KOPT-K1 (cell line): Measurements from ENCODE around the gene SH3GLB1.

Experiments
- H3K27ac ChIP-seq: fragments of 200-600 bp; sonication (generic); 2 replicates; pipeline ENCODE4 v1.5.1; 2016; ENCODE audit warnings: antibody characterized with exemption, mild to moderate bottlenecking, low read depth, low read length; ENCODE audit not compliant: poor library complexity, severe bottlenecking
- H3K36me3 ChIP-seq: fragments of 200-600 bp; sonication (generic); 2 replicates; pipeline ENCODE4 v1.5.1; 2017; ENCODE audit warnings: antibody characterized with exemption, mild to moderate bottlenecking, low read length, moderate library complexity; ENCODE audit not compliant: insufficient read depth
- H3K9me3 ChIP-seq: fragments of 200-600 bp; sonication (generic); 2 replicates; pipeline ENCODE4 v1.5.1; 2017; ENCODE audit warnings: antibody characterized with exemption, low read length, mild to moderate bottlenecking; ENCODE audit not compliant: insufficient read depth, poor library complexity, severe bottlenecking

SH3GLB1 gene

DNA sequence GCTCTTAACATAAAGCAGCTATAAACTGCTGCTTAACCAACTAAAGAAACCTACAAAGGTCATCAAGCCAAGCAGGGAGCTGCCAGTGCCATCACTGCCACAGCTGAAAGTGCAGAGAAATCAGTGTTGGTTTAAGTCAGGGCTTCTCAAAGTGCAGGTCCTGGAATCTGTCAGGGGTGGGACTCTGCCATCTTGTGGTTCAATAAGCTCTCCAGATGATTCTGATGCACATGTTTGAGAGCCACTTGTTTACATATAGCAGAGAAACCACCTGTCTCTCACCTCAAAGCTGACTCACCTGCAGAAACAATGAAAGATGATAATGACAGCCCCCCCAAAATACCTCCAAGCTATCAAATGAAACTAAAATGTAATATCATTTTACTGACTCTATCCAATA lies 49.3 kb downstream of the SH3GLB1 start:
- no peaks in the 10 kb centered on the region for H3K36me3 ChIP-seq
- H3K9me3 ChIP-seq, result no peaks in the 10 kb centered on the region
- H3K27ac ChIP-seq, result no peak overlapping the region

DNA sequence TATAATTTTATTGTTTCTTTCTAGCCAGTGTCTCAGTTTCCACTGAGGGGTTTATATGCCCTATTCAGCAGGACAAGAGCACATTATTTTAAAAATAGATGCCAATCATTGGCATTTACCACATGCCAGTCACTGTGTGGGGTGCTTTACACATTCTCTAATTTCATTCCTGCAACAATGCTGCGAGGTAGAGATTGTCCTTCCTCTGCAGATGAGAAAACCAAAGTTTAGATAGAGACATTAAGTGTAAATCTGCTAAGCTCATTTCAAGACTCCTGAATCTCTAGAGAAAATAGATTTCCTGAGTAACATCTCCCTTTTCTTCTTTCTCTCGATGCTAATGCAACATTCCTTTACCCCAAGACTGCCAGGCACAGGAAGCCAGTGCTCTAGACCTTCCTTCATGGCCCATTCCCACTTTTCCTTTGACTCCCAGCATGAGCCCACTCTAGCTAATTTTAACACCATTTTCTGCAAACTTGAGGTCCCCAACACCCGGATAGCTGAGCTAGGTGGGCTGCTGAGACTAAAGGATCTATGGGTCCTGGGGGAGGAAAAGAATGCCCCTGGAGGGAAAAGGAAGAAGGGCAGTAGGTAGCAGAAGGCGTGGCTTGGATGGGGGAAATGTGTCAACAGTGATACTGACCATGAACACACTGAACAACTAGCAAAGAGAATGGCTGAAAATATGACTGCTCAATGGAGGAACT lies 50.0 kb downstream of the SH3GLB1 start:
- Histone ChIP-seq H3K9me3 (no peaks in the 10 kb centered on the region), H3K36me3 (no peaks in the 10 kb centered on the region), H3K27ac (no peak overlapping the region)

DNA sequence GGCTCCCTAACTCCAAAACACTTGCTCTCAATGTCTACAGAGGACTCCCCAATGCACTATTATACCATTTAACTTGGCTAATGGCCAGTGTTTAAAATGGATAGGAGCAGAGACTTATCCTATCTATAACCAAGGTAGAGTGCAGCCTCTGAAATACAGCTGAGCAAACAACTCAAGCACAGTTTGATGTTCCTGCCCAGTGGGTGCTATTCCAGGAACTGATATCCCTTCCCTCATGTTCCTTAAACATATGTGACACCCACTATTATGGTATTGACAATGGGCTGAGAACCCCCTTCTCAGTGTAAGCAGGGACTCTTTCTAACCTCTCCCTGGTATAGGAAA lies 51.7 kb downstream of the SH3GLB1 start:
- H3K27ac ChIP-seq, result no peak overlapping the region
- no peaks in the 10 kb centered on the region for H3K9me3 ChIP-seq
- H3K36me3 ChIP-seq, result no peaks in the 10 kb centered on the region

DNA sequence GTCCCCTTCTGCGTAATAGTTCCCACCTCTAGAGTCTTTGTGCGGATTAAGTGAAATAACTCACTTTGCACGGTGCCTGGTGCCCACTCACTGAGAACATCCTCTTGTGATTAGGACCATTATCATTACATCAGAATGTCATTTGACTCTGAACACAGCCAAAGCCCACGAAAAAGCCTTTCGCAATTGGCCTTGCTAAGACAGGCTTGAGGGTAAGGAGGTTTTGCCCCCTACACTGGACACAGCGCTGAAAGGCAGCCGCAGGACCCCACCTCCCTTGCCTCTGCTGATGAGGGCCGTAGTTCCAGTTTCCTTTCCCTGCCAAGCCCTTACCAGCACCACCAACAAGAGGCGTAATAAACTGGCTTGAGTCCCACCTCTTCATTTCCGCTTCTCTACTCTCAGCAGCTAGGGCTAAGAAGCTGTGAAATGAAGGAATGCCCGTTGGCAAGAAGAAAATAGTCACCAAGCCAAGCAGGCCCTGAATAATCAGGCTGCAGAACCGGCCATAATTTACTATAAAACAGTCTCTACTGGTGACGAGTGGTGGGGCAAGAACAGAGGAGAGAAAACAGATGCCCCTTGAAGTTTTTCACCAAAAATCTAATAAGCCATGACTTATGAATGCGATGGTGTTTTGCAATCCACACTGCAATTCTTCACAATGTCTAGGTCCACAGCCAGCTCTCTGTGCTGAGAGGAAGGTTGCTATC lies 53.1 kb downstream of the SH3GLB1 start:
- Histone ChIP-seq H3K27ac (no peak overlapping the region), H3K36me3 (no peaks in the 10 kb centered on the region), H3K9me3 (no peaks in the 10 kb centered on the region)

DNA sequence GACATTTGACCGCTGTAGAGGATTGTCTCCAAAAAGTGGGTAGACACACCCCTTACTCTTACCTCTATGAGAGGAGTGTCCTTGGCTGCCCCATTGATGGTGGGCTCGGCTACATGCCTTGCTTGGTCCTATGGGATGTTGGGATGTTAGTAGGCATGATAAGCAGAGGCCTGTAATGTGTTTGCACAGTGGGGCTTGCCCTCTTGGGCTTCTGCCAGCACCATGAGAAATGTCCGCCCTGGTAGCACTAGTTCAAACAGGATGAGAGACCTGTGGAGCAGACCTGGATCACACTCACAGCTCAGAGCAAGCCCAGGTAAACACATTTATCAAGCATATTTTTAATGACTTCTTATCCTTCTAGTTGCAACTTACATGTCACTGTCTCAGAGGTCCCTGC lies 54.2 kb downstream of the SH3GLB1 start:
- Histone ChIP-seq H3K9me3 (no peaks in the 10 kb centered on the region), H3K27ac (no peak overlapping the region), H3K36me3 (no peaks in the 10 kb centered on the region)

DNA sequence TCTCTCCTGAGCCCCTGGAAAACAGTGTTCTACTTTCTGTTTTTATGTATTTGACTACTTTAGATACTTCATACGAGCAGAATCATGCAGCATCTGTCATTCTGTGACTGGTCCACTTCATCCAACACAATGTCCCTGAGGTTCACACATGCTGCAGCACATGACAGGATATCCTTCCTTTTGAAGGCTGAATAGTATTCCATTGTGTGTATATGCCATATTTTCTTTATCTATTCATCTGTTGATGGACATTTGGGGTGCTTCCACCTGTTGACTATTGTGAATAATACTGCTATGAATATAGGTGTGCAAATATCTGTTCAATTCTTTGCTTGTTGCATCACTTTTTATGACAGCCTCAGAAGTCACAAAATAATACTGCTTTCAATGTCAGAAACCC lies 55.8 kb downstream of the SH3GLB1 start:
- no peaks in the 10 kb centered on the region for H3K9me3 ChIP-seq
- H3K27ac ChIP-seq, result no peak overlapping the region
- H3K36me3 ChIP-seq, result no peaks in the 10 kb centered on the region

DNA sequence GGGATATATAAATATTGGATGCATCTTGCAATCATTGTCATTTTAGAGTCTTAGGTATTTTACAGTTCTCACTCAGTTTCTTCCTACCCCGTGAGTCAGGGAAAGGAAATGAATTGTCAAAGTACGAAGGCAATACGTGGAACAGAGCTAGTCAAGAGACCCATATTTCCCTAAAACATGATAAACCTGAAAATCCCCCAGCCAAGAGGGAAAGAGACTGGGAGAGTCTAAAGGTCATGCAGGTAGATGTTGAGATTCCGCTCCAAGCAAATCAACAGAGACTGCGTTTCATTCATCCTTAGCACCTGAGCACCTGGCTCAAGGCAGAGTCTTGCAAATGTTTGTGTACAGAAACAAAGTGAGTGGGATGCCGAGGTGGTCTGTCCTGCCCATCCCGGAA lies 58.0 kb downstream of the SH3GLB1 start:
- Histone ChIP-seq H3K27ac (no peak overlapping the region), H3K9me3 (no peaks in the 10 kb centered on the region), H3K36me3 (no peaks in the 10 kb centered on the region)

DNA sequence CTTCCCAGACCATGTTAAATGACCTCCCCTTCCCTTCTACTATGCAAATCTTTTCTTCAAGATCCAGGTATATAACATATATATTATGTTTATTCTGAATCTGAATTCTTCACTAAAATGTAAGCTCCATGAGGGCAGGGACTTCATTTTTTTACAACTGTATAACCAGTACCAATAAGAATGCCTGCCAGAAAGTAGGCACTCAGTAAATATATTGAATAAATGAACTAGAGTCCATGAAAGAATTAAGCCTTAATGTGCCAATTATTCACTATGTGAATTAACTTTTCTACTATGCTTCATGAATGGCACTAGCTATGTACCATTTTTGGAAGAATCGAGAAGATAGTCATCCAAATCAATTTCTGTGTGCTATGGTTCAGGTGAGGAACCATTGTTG lies 60.1 kb downstream of the SH3GLB1 start:
- Histone ChIP-seq H3K27ac (no peak overlapping the region), H3K36me3 (no peaks in the 10 kb centered on the region), H3K9me3 (no peaks in the 10 kb centered on the region)

DNA sequence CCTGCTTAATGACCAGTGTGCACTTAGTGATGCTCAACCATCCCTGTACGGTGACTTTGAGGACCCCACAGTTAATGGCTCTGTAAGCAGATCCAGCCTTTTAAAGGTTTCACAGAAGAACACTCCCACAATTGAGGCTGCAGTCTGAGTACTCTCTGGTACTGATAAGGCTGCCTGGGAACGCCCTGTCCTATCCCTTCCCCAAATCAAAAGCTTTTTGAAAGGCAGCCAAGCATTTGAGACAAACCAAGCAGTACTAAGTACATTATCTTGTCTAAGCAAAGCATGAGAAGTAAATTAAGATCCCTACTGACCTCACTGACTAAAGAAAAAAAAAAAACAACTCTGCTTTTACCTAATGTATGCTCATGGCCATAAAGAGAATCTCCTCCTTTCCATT lies 60.7 kb downstream of the SH3GLB1 start:
- H3K9me3 ChIP-seq, result no peaks in the 10 kb centered on the region
- no peak overlapping the region for H3K27ac ChIP-seq
- H3K36me3 ChIP-seq, result no peaks in the 10 kb centered on the region

DNA sequence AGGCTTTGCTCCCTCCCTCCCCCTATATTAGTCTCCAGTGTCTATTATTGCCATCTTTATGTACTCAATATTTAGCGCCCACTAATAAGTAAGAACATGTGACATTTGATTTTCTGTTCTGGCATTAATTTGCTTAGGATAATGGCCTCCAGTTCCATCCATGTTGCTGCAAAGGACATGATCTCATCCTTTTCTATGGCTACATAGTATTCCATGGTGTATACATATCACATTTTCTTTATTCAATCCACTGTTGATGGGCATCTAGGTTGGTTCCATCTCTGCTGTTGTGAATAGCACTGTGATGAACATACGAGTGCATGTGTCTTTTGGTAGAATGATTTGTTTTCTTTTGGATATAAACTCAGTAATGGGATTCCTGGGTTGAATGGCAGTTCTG lies 61.3 kb downstream of the SH3GLB1 start:
- no peak overlapping the region for H3K27ac ChIP-seq
- no peaks in the 10 kb centered on the region for H3K36me3 ChIP-seq
- H3K9me3 ChIP-seq, result no peaks in the 10 kb centered on the region

DNA sequence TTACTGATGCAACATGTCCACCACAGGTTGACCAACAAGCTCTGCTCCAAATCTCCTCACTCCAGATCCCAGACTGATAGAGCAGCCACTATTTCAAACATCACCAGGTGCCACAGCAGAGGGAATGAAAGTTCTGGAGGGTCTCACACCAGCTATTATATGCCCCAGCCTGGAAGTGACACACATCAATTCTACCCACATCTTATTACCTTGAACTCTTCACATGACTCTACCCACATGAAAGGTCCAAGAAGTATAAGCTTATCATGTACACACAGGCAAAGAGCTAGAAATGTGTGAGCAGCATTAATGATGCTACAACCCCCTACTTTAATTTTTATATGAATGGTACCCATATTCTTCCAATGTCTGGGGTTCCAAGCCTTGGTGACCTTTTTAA lies 64.2 kb downstream of the SH3GLB1 start:
- Histone ChIP-seq H3K36me3 (no peaks in the 10 kb centered on the region), H3K9me3 (no peaks in the 10 kb centered on the region), H3K27ac (no peak overlapping the region)

DNA sequence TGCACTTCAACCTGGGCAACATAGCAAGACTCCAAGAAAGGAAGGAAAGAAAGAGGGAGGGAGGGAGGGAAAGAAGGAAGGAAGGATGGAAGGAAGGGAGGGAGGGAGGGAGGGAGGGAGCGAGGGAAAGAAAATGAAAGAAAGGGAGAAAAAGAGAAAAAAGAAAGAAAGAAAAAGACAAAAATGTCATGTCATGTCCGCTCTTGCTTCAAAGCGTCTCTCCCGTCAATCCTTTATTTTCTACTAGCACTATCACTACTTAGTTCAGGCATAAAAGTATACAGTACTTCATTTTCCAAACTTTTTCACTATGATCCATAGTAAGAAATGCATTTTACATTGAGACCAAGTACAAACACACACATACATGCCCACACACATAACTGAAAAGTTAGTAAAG lies 64.7 kb downstream of the SH3GLB1 start:
- Histone ChIP-seq H3K36me3 (no peaks in the 10 kb centered on the region), H3K9me3 (no peaks in the 10 kb centered on the region), H3K27ac (no peak overlapping the region)

DNA sequence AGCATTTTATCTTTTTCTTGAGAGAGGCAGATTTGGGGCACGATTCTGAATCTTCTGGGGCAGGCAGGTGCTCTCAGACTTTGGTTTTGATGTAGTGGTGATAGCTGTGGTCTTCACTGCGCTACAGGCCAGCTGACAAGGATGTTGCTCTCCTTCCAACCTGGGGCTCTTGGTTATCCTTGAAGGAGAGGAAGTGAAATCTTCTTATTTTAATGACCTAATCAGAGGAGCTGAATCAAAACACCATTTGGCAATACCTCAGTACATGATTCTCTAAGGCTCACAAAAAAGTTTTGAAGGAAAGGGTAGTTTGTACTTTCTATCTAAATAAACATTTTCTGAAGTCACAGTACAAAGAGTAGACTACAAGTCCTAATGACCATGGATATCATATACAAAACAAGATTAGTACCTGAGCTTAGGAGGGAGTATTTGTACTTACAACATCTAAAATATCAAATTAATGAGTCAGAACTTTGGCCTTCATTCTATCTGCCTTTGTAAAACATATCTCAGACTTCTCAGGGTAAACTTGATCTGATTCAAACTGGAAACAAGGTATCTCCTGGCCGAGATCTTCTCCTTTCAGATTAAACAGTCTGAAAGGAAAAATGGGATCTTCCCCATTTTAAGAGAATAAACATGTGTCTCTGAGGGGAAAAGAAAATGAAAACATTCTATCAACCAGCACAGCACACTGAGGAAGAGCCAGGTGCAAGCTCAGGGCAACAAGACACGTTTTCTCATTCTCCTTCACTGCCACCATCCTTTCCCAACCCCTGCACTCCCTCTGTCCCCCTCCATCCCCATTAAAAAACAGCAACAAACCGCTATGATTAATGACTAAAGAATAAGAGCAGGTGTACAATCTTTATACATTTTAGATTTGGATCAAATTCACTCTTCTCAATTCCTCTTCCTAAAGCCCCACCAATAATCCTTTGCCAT lies 69.2 kb downstream of the SH3GLB1 start:
- H3K36me3 ChIP-seq, result no peaks in the 10 kb centered on the region
- no peak overlapping the region for H3K27ac ChIP-seq
- H3K9me3 ChIP-seq, result no peaks in the 10 kb centered on the region

DNA sequence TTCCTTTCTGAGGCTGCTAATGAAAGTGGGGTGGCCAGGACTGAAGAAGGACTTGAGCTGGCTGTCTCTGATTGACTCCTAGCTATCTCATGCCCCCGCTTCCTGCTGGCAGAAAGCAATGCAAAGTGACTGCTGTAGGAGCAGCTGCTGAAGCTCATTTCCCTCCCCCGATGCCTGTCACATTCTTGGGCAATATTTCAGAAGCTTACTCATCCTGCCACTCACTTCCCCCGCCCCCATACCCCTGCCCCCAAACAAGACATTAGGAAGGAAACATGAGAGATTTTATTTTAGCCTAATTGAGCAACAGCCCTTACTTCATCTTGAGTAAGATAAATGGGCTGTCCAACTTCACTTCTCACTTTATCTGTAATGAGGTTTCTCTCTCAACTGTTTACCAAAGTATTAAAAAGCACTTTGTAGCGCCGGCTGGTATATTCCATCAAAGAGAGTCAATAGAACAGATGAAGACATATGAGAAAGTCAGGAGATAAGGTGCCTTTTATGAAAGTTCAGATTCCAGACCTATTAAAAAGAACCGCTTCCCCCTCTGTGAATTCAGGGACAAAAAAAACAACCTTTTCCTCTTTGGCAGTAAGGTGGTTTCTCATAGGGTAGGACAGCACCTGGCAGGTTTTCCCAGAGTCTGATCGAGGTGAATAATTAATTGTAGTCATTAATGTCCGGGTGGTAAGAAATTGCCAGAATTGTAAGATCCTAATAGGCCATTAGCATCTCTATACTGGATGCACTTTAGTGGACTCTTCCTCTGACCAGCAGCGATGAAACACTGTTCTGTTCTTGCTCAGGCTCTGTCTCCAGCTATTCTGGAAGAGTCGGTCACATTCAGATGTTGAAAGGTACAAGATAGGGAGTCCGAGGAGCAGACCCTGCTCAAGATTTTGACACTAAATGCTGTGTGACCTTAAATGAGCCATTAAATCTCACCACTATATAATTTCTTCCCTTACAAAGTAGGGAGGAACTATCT lies 70.2 kb downstream of the SH3GLB1 start:
- H3K9me3 ChIP-seq, result no peaks in the 10 kb centered on the region
- H3K36me3 ChIP-seq, result no peaks in the 10 kb centered on the region
- H3K27ac ChIP-seq, result no peak overlapping the region
